ENCODE measurements around the gene SIRT2.

Gene SIRT2

DNA sequence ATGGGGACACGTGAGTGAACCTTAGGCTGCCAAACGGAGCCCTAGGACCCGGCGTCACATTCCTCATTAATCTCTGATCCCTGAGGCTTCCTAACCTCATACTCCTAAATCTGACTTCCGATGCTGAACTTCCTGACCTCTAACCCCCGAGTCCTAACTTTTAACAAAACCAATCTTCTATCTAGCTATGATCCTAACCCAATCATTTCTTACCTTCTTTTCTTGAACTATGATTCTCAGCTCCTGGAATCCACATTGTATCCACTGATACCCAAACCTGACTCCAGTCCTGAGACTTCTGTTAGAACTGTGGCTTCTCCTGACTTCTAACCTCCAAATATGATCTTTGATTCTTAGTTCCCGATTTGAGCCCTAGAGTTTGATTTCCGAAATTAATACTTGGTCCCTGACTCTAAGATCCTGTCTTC lies 798 bp upstream of the SIRT2 start:
- TF ChIP-seq, protein P1, sequence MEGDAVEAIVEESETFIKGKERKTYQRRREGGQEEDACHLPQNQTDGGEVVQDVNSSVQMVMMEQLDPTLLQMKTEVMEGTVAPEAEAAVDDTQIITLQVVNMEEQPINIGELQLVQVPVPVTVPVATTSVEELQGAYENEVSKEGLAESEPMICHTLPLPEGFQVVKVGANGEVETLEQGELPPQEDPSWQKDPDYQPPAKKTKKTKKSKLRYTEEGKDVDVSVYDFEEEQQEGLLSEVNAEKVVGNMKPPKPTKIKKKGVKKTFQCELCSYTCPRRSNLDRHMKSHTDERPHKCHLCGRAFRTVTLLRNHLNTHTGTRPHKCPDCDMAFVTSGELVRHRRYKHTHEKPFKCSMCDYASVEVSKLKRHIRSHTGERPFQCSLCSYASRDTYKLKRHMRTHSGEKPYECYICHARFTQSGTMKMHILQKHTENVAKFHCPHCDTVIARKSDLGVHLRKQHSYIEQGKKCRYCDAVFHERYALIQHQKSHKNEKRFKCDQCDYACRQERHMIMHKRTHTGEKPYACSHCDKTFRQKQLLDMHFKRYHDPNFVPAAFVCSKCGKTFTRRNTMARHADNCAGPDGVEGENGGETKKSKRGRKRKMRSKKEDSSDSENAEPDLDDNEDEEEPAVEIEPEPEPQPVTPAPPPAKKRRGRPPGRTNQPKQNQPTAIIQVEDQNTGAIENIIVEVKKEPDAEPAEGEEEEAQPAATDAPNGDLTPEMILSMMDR (conservative IDR thresholded peaks at IDR 0.05; ENCODE audit: low read length), result no peak
- no peak for TF ChIP-seq EZH2phosphoT487 (IDR thresholded peaks at IDR 0.05; ENCODE audit: borderline replicate concordance)
- Histone ChIP-seq H2AFZ (ENCODE audit: low read length) (peak overlapping the region; percentile 91), H3K4me2 (ENCODE audit: low read depth, low read length, poor library complexity, severe bottlenecking) (peak overlapping the region; percentile 92), H4K20me1 (ENCODE audit: insufficient read depth, low read length, poor library complexity, severe bottlenecking) (no peaks in the 10 kb centered on the region), H3K79me2 (ENCODE audit: insufficient read depth, low read length) (peaks cover 18% of the 10 kb centered on the region), H3K27me3 (ENCODE audit: insufficient read depth, low read length, poor library complexity, severe bottlenecking) (no peaks in the 10 kb centered on the region), H3K4me1 (ENCODE audit: insufficient read depth, low read length, poor library complexity, severe bottlenecking) (peaks cover 18% of the 10 kb centered on the region), H3K4me3 (ENCODE audit: low read length, poor library complexity, severe bottlenecking) (peak overlapping the region; percentile 91), H3K9me2 (replicated peaks; ENCODE audit: low read depth, low read length) (no peaks in the 10 kb centered on the region), H3K9ac (ENCODE audit: low read depth, low read length, poor library complexity, severe bottlenecking) (peak overlapping the region; percentile 80), H3K9me3 (ENCODE audit: insufficient read depth, low read depth, low read length) (no peaks in the 10 kb centered on the region), H3K36me3 (ENCODE audit: insufficient read depth, low read length) (no peaks in the 10 kb centered on the region; the same call in 1 of the 2 replicates), H3F3A (ENCODE audit: low read depth) (no peaks in the 10 kb centered on the region)

DNA sequence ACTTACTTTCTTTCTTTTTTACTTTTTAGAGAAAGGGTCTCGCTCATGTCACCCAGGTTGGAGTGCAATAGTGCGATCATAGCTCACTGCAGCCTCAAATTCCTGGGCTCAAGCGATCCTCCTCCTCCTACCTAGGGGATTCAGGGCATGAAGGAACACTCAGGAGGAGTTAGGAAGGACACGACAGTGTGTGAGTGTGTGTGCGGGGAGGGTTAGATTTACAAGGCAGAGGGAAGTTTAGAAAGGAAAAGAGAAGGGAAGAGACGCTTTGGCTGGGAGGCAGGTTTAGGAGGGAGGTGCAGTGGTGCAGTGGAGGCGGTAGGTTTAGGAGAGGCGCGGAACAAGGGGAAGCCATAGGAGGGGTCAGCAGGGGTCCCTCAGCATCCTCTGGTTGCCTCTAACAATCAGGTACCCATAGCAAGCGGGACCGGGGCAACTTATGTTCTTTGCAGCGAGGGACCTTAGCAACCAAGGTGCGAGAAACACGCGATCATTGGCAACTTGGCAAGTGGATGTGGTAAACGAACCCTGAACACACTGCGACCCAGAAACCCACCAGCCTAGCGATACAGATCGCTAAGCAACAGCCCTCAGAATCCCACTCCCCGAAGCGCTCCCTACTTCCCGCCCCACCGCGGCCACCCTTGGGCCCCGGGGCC lies 501 bp downstream of the SIRT2 start:
- H3K9ac ChIP-seq (ENCODE audit: low read depth, low read length, poor library complexity, severe bottlenecking), result peak overlapping the region; percentile 73
- no peaks in the 10 kb centered on the region for H4K20me1 ChIP-seq (ENCODE audit: insufficient read depth, low read length, poor library complexity, severe bottlenecking)

DNA sequence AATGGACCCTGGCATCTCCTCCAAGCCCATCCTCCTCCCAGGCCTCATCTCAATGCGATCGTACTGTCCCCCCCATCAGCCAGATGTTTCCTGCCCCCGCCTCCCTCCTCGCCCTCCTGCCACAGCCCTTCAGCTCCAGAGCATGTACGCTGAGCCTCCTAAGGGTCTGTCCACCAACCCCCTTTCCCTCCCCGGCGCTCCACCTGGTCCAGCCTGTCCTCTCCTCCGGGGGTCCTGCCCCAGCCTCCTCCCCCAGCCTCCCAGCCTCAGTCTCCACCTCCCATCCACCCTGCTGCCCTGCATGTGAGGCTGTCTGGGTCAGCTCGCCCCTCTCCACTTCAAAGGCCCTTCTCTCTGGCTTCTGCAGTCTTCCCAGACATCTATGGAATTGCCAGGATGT lies 4.5 kb downstream of the SIRT2 start:
- no peaks in the 10 kb centered on the region for H3K9me3 ChIP-seq (ENCODE audit: insufficient read depth, low read depth, low read length)
- H3K4me2 ChIP-seq (ENCODE audit: low read depth, low read length, poor library complexity, severe bottlenecking), result no peak overlapping the region
- H3K27me3 ChIP-seq (ENCODE audit: insufficient read depth, low read length, poor library complexity, severe bottlenecking), result no peaks in the 10 kb centered on the region
- peaks cover 9% of the 10 kb centered on the region for H3K4me1 ChIP-seq (ENCODE audit: insufficient read depth, low read length, poor library complexity, severe bottlenecking)
- H3K79me2 ChIP-seq (ENCODE audit: insufficient read depth, low read length), result peaks cover under 1% of the 10 kb centered on the region
- no peak overlapping the region for H2AFZ ChIP-seq (ENCODE audit: low read length)
- H3F3A ChIP-seq (ENCODE audit: low read depth), result no peaks in the 10 kb centered on the region
- no peak overlapping the region for H3K4me3 ChIP-seq (ENCODE audit: low read length, poor library complexity, severe bottlenecking)
- no peaks in the 10 kb centered on the region for H4K20me1 ChIP-seq (ENCODE audit: insufficient read depth, low read length, poor library complexity, severe bottlenecking)
- no peak overlapping the region for H3K9ac ChIP-seq (ENCODE audit: low read depth, low read length, poor library complexity, severe bottlenecking)
- no peaks in the 10 kb centered on the region for H3K36me3 ChIP-seq (ENCODE audit: insufficient read depth, low read length)
- TF ChIP-seq, protein P1 (conservative IDR thresholded peaks at IDR 0.05; ENCODE audit: low read length), result no peak
- TF ChIP-seq EZH2phosphoT487 (IDR thresholded peaks at IDR 0.05; ENCODE audit: borderline replicate concordance), result no peak
- H3K9me2 ChIP-seq (replicated peaks; ENCODE audit: low read depth, low read length), result no peaks in the 10 kb centered on the region

More for the DNA sequence above, 501 bp downstream of the SIRT2 start:
- Histone ChIP-seq H2AFZ (ENCODE audit: low read length) (peak overlapping the region; percentile 93), H3K9me3 (ENCODE audit: insufficient read depth, low read depth, low read length) (no peaks in the 10 kb centered on the region), H3K27me3 (ENCODE audit: insufficient read depth, low read length, poor library complexity, severe bottlenecking) (no peaks in the 10 kb centered on the region), H3K4me2 (ENCODE audit: low read depth, low read length, poor library complexity, severe bottlenecking) (peak overlapping the region; percentile 79), H3K36me3 (ENCODE audit: insufficient read depth, low read length) (no peaks in the 10 kb centered on the region), H3K9me2 (replicated peaks; ENCODE audit: low read depth, low read length) (no peaks in the 10 kb centered on the region), H3K4me3 (ENCODE audit: low read length, poor library complexity, severe bottlenecking) (peak overlapping the region; percentile 91), H3F3A (ENCODE audit: low read depth) (no peaks in the 10 kb centered on the region), H3K79me2 (ENCODE audit: insufficient read depth, low read length) (peaks cover 18% of the 10 kb centered on the region), H3K4me1 (ENCODE audit: insufficient read depth, low read length, poor library complexity, severe bottlenecking) (peaks cover 18% of the 10 kb centered on the region)
- no peak for TF ChIP-seq EZH2phosphoT487 (IDR thresholded peaks at IDR 0.05; ENCODE audit: borderline replicate concordance)
- TF ChIP-seq, protein P1 (conservative IDR thresholded peaks at IDR 0.05; ENCODE audit: low read length), result no peak

Measured in Loucy (cell line).